NB4 (cell line): ENCODE measurements around the gene MTLN.
"Not testable (repeated sequence)": the region's sequence is repeated elsewhere in the genome, so short reads cannot be mapped to it uniquely, and the experiment has no call there.

Experiments used
- DNase-seq: peaks from one replicate; pipeline ENCODE4 v3.0.0; 2010; ENCODE audit warnings: low read depth
- H3K4me3 ChIP-seq: one replicate; pipeline ENCODE4 v1.5.1; 2011; ENCODE audit warnings: mild to moderate bottlenecking, low read depth, low read length, moderate library complexity
- CTCF ChIP-seq: IDR thresholded peaks from one replicate; pipeline ENCODE4 v1.5.1; 2012; ENCODE audit warnings: low read depth, low read length
- MYC ChIP-seq: IDR thresholded peaks from 2 replicates; pipeline ENCODE4 v1.6.1; 2011; ENCODE audit warnings: low read depth, low read length
- POLR2A ChIP-seq: IDR thresholded peaks from 2 replicates; pipeline ENCODE4 v1.6.1; 2011; ENCODE audit warnings: mild to moderate bottlenecking; ENCODE audit not compliant: insufficient read length; ENCODE audit errors: extremely low read depth
- TF ChIP-seq, protein P1 (sequence below): IDR thresholded peaks from 2 replicates; pipeline ENCODE4 v1.6.1; 2011; ENCODE audit warnings: low read depth, low read length

Gene MTLN

DNA sequence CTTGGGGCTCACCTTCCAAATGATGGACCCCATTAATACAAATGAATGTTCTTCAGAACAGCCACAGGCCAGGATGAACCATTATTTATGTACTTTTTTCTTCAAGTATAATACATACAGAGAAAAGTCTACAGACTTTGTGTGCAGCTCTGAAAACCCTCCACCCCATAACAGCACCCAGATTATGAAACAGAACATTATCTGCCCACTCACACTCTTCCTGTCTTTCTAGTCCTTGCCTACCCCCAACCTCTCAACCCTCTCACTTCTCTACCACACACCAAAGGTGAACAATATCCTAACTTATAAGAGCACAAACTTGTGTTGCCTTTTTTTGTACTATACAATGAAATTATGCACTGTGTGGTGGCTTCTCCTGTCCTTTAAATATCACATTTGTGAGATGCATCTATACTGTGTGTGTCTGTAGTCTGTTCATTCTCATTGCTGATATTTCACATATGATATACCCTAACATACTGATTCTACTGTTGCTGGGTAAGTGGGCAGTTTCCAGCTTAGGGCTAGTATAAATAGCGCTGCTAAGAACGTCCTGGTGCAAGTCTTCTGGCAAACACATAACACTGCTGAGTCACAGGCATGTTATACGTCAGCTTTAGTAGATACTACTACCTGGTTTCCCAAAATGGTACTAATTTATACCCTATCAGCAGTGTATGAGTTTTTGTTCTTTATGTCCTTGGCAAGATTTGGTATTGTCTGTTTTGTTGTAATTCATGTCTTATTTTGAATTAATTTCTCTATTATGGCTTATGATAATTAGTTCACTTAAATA is 6.5 kb downstream of the MTLN start:
- no peak overlapping the region for H3K4me3 ChIP-seq
- no peak for TF ChIP-seq POLR2A
- no peak for TF ChIP-seq CTCF
- TF ChIP-seq MYC: no peak
- TF ChIP-seq, protein P1, sequence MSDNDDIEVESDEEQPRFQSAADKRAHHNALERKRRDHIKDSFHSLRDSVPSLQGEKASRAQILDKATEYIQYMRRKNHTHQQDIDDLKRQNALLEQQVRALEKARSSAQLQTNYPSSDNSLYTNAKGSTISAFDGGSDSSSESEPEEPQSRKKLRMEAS: no peak
- peak; percentile 16 for DNase-seq

GRCh38 chr2:110204408-110205385 is 7.7 kb downstream of the MTLN start, which contains the start of gene NPHP1:
TSS of gene NPHP1 (minus strand) at chr2:110205013. CDS start at chr2:110204968, 45 bp downstream.
- peak within 1 kb of the TSS; percentile 81 for H3K4me3 ChIP-seq
- DNase-seq: peak; percentile 82
- peak; percentile 39 for TF ChIP-seq POLR2A
- TF ChIP-seq, protein P1: no peak

GRCh38 chr2:110198016-110198415 is 14.3 kb downstream of the MTLN start:
- TF ChIP-seq MYC (no peak), CTCF (no peak)
- H3K4me3 ChIP-seq: no peak overlapping the region

GRCh38 chr2:110197452-110197851 is 14.9 kb downstream of the MTLN start:
- no peak for DNase-seq

More at GRCh38 chr2:110198016-110198415, 14.3 kb downstream of the MTLN start:
- no peak for DNase-seq

DNA sequence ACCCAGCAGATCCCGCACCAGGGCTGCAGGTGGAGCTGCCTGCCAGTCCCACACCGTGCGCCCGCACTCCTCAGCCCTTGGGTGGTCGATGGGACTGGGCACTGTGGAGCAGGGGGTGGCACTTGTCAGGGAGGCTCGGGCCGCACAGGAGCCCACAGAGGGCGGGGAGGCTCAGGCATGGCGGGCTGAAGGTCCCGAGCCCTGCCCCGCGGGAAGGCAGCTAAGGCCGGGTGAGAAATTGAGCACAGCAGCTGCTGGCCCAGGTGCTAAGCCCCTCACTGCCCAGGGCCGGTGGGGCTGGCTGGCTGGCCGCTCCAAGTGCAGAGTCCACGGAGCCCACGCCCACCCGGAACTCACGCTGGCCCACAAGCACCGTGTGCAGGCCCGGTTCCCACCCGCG is 22.2 kb downstream of the MTLN start:
- H3K4me3 ChIP-seq, DNase-seq: not testable (repeated sequence)

More at GRCh38 chr2:110197452-110197851, 14.9 kb downstream of the MTLN start:
- H3K4me3 ChIP-seq: no peak overlapping the region
- no peak for TF ChIP-seq CTCF
- TF ChIP-seq, protein P1: no peak
- TF ChIP-seq POLR2A: no peak
- no peak for TF ChIP-seq MYC

DNA sequence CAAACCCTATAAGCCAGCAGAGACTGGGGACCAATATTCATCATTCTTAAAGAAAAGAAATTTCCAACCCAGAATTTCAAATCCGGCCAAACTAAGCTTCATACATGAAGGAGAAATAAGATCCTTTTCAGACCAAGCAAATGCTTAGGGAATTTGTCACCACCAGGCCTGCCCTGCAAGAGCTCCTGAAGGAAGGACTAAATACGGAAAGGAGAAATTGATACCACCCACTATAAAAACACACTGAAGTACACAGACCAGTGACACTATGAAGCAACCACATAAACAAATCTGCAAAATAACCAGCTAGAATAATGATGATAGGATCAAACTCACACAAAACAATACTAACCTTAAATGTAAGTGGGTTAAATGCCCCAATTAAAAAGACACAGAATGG is 29.9 kb downstream of the MTLN start:
- TF ChIP-seq CTCF: no peak
- no peak for TF ChIP-seq MYC
- TF ChIP-seq, protein P1: no peak
- no peak for TF ChIP-seq POLR2A
- no peak for DNase-seq
- H3K4me3 ChIP-seq: no peak overlapping the region
